Midbrain (tissue), 1 donor: ENCODE measurements around the gene CLRN1.

Experiments used
- DNase-seq: peaks from one replicate; lab custom pipeline; 2025; lab: John Stamatoyannopoulos, UW

The CLRN1 gene

GRCh38 chr3:150975992-150976368 lies 3.5 kb upstream of the CLRN1 start:
- DNase-seq: no peak

GRCh38 chr3:150975086-150975991 lies 2.8 kb upstream of the CLRN1 start:
- no peak for DNase-seq

- DNase-seq: no peak
Measured at GRCh38 chr3:150970665-150971324, 1.7 kb downstream of the CLRN1 start.

- no peak for DNase-seq
Measured at GRCh38 chr3:150968341-150969035, 4.0 kb downstream of the CLRN1 start.

GRCh38 chr3:150965436-150965835 lies 7.1 kb downstream of the CLRN1 start:
- DNase-seq: no peak

GRCh38 chr3:150961949-150962348 lies 10.6 kb downstream of the CLRN1 start:
- DNase-seq: no peak

GRCh38 chr3:150960708-150961684 lies 11.5 kb downstream of the CLRN1 start:
- no peak for DNase-seq

GRCh38 chr3:150958683-150959082 lies 13.8 kb downstream of the CLRN1 start:
- DNase-seq: no peak

- no peak for DNase-seq
Measured at GRCh38 chr3:150956376-150956775, 16.2 kb downstream of the CLRN1 start.

GRCh38 chr3:150951923-150952322 lies 20.6 kb downstream of the CLRN1 start:
- no peak for DNase-seq

- no peak for DNase-seq
Measured at GRCh38 chr3:150945226-150946032, 27.1 kb downstream of the CLRN1 start.

GRCh38 chr3:150942221-150942620 lies 30.3 kb downstream of the CLRN1 start:
- no peak for DNase-seq

GRCh38 chr3:150936693-150937092 lies 35.8 kb downstream of the CLRN1 start:
- DNase-seq: no peak

- DNase-seq: no peak
Measured at GRCh38 chr3:150933473-150933995, 39.0 kb downstream of the CLRN1 start.

GRCh38 chr3:150931745-150932144 lies 40.8 kb downstream of the CLRN1 start:
- no peak for DNase-seq

GRCh38 chr3:150930839-150931238 lies 41.7 kb downstream of the CLRN1 start:
- no peak for DNase-seq

GRCh38 chr3:150928234-150928633 lies 44.3 kb downstream of the CLRN1 start:
- DNase-seq: no peak

GRCh38 chr3:150926328-150926727 lies 46.2 kb downstream of the CLRN1 start:
- DNase-seq: no peak

- DNase-seq: no peak
Measured at GRCh38 chr3:150925751-150926201, 46.8 kb downstream of the CLRN1 start.

- no peak for DNase-seq
Measured at GRCh38 chr3:150922611-150923010, 49.9 kb downstream of the CLRN1 start.
